22Rv1 (cell line): Measurements from ENCODE around the gene HECTD1.

ENCODE experiments used
- CTCF ChIP-seq: fragments of 450-650 bp; IDR thresholded peaks from 2 replicates; pipeline ENCODE4 v1.5.1; 2017; ENCODE audit warnings: mild to moderate bottlenecking
- ZFX ChIP-seq: fragments of 450-650 bp; IDR thresholded peaks from 2 replicates; pipeline ENCODE4 v1.6.1; 2017; ENCODE audit warnings: antibody characterized with exemption, borderline replicate concordance

- no peak for TF ChIP-seq CTCF
- no peak for TF ChIP-seq ZFX
Measured at GRCh38 chr14:31229638-31230572, 22.3 kb upstream of the HECTD1 start.
